ENCODE measurements around the gene MAN1A2. TPM values are rescaled to one million over a fixed set of nuclear protein-coding genes. Genes with fewer than 3 reads are reported as not detected.

The MAN1A2 gene
- polyA plus RNA-seq, 1 experiment = 11.9 TPM

GRCh38 chr1:117373932-117374331 is 6.7 kb downstream of the MAN1A2 start:
- DNase-seq (ENCODE audit: low read depth) = no peak
- no peaks in the 10 kb centered on the region for H3K27me3 ChIP-seq (ENCODE audit: control insufficient read depth, insufficient read depth, low read length)
- POLR2A ChIA-PET = no interaction called here
- CTCF ChIA-PET = interaction anchor here (0.6 kb wide), 3 partner anchors 12 to 1816 kb away, joined by 3 to 4 read pairs (median 3); no protein-coding TSS in a partner anchor
- no peak overlapping the region for H3K4me3 ChIP-seq (ENCODE audit: low read depth, low read length)
- no peaks in the 10 kb centered on the region for H3K36me3 ChIP-seq (ENCODE audit: control insufficient read depth, insufficient read depth, low read length)
- TF ChIP-seq CTCF (IDR thresholded peaks at IDR 0.05; ENCODE audit: insufficient read depth, low read depth, low read length) = no peak

- CTCF ChIA-PET = no interaction called here
- Histone ChIP-seq H3K36me3 (ENCODE audit: control insufficient read depth, insufficient read depth, low read length) (no peaks in the 10 kb centered on the region), H3K4me3 (ENCODE audit: low read depth, low read length) (no peak overlapping the region), H3K27me3 (ENCODE audit: control insufficient read depth, insufficient read depth, low read length) (no peaks in the 10 kb centered on the region)
- POLR2A ChIA-PET = no interaction called here
- DNase-seq (ENCODE audit: low read depth) = no peak
- TF ChIP-seq CTCF (IDR thresholded peaks at IDR 0.05; ENCODE audit: insufficient read depth, low read depth, low read length) = no peak
These were observed 8.1 kb downstream of the MAN1A2 start for GRCh38 chr1:117375327-117375726.

- POLR2A ChIA-PET = no interaction called here
- TF ChIP-seq CTCF (IDR thresholded peaks at IDR 0.05; ENCODE audit: insufficient read depth, low read depth, low read length) = no peak
- no peak overlapping the region for H3K4me3 ChIP-seq (ENCODE audit: low read depth, low read length)
- H3K27me3 ChIP-seq (ENCODE audit: control insufficient read depth, insufficient read depth, low read length) = no peaks in the 10 kb centered on the region
- CTCF ChIA-PET = no interaction called here
- DNase-seq (ENCODE audit: low read depth) = no peak
- H3K36me3 ChIP-seq (ENCODE audit: control insufficient read depth, insufficient read depth, low read length) = no peaks in the 10 kb centered on the region
These were observed 19.9 kb downstream of the MAN1A2 start for GRCh38 chr1:117387060-117387633.

GRCh38 chr1:117388328-117388727 is 21.1 kb downstream of the MAN1A2 start:
- ChIA-PET POLR2A (no interaction called here), CTCF (no interaction called here)
- TF ChIP-seq CTCF (IDR thresholded peaks at IDR 0.05; ENCODE audit: insufficient read depth, low read depth, low read length) = no peak
- Histone ChIP-seq H3K27me3 (ENCODE audit: control insufficient read depth, insufficient read depth, low read length) (no peaks in the 10 kb centered on the region), H3K36me3 (ENCODE audit: control insufficient read depth, insufficient read depth, low read length) (no peaks in the 10 kb centered on the region), H3K4me3 (ENCODE audit: low read depth, low read length) (no peak overlapping the region)
- DNase-seq (ENCODE audit: low read depth) = no peak

- POLR2A ChIA-PET = no interaction called here
- Histone ChIP-seq H3K4me3 (ENCODE audit: low read depth, low read length) (no peak overlapping the region), H3K27me3 (ENCODE audit: control insufficient read depth, insufficient read depth, low read length) (no peaks in the 10 kb centered on the region), H3K36me3 (ENCODE audit: control insufficient read depth, insufficient read depth, low read length) (no peaks in the 10 kb centered on the region)
- DNase-seq (ENCODE audit: low read depth) = no peak
- CTCF ChIA-PET = no interaction called here
- no peak for TF ChIP-seq CTCF (IDR thresholded peaks at IDR 0.05; ENCODE audit: insufficient read depth, low read depth, low read length)
These were observed 22.0 kb downstream of the MAN1A2 start for GRCh38 chr1:117389284-117389683.

All from BJ (cell line).